Measurements from ENCODE around the gene IL1R2. TPM values are rescaled to one million over a fixed set of nuclear protein-coding genes. Genes with fewer than 3 reads are reported as not detected.

Gene IL1R2
- total RNA-seq, 2 donors from 2014 or later = 0.73 TPM; not detected in 1

DNA sequence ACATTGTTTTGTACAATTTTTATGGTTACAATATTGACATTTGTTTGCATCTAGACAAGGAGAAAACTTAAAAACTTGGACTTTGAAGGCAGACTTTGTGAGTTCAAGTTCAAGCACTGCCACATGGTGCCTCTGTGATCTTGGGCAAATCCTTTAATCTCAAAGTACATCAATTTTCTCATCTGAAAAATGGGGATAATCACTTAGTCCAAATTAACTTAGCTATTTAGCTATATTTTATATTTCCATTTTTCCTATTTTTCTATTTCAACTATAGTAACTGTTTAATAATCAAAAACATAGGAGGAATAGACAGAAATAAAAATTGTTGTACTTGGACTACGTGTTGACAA, 38.7 kb downstream of the IL1R2 start:
- Histone ChIP-seq H3K9me3 (ENCODE audit: control insufficient read depth, low read length) (no peaks in the 10 kb centered on the region), H3K36me3 (ENCODE audit: control insufficient read depth, insufficient read depth, low read length) (no peaks in the 10 kb centered on the region), H3K9ac (ENCODE audit: extremely low read depth, low read length, poor library complexity, severe bottlenecking) (no peak overlapping the region), H3K27ac (ENCODE audit: low read depth, low read length) (no peak overlapping the region), H3K4me1 (ENCODE audit: control insufficient read depth, insufficient read depth, low read length) (no peaks in the 10 kb centered on the region), H3K4me3 (ENCODE audit: low read length) (no peak overlapping the region), H3K27me3 (ENCODE audit: control insufficient read depth, insufficient read depth, low read length, poor library complexity, severe bottlenecking) (no peaks in the 10 kb centered on the region)
- no peak for DNase-seq
- no peak overlapping the region for H3K4me3 Mint-ChIP-seq
- 71 to 100% methylated on average over 1 of the region's 1 CpG for WGBS, 2 experiments (ENCODE audit: insufficient coverage in 1 of 2, insufficient read length in 1 of 2)
- peaks cover 1% of the 10 kb centered on the region for H3K9me3 Mint-ChIP-seq
- H3K27me3 Mint-ChIP-seq (ENCODE audit: insufficient read depth) = no peaks in the 10 kb centered on the region
- TF ChIP-seq, protein P1, sequence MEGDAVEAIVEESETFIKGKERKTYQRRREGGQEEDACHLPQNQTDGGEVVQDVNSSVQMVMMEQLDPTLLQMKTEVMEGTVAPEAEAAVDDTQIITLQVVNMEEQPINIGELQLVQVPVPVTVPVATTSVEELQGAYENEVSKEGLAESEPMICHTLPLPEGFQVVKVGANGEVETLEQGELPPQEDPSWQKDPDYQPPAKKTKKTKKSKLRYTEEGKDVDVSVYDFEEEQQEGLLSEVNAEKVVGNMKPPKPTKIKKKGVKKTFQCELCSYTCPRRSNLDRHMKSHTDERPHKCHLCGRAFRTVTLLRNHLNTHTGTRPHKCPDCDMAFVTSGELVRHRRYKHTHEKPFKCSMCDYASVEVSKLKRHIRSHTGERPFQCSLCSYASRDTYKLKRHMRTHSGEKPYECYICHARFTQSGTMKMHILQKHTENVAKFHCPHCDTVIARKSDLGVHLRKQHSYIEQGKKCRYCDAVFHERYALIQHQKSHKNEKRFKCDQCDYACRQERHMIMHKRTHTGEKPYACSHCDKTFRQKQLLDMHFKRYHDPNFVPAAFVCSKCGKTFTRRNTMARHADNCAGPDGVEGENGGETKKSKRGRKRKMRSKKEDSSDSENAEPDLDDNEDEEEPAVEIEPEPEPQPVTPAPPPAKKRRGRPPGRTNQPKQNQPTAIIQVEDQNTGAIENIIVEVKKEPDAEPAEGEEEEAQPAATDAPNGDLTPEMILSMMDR (conservative IDR thresholded peaks at IDR 0.05) = no peak
- no peak overlapping the region for H3K27ac Mint-ChIP-seq
- H3K36me3 Mint-ChIP-seq (ENCODE audit: low read depth) = no peaks in the 10 kb centered on the region
- H3K4me1 Mint-ChIP-seq = peaks cover 3% of the 10 kb centered on the region

DNA sequence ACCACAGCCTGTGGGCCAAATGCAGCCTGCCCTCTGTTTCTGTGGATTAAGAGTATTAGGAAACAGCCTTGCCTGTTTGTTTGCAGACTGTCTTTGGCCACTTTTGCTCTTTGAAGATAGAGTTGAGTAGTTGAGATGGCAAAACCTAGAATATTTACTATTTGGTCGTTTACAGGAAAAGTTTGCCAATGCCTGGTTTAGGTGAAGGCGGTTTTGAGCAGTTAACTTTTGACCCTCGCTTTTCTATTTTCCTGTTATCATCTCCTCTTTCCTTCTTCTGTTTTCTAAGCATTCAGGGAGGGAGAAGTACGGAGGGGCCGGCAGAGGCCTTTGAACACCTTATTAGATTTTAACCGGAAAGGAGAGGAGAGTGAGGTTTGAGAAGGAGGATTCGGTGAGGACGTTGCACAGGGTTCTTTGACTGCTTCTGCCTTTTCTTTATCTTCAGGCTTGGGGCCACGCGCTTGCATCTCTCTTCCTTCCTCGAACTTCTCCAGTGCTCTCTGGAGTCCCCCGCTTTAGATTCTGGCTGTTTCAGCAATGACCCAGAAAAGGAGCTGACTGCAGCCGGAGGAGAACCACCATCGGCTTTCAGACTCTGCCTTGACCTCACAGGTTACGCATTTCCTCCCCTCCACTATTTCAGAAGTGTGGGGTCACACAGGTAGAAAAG, 39.2 kb downstream of the IL1R2 start:
- H3K4me1 Mint-ChIP-seq = peaks cover 3% of the 10 kb centered on the region
- TF ChIP-seq, protein P1 (conservative IDR thresholded peaks at IDR 0.05) = no peak
- H3K27ac ChIP-seq (ENCODE audit: low read depth, low read length) = no peak overlapping the region

DNA sequence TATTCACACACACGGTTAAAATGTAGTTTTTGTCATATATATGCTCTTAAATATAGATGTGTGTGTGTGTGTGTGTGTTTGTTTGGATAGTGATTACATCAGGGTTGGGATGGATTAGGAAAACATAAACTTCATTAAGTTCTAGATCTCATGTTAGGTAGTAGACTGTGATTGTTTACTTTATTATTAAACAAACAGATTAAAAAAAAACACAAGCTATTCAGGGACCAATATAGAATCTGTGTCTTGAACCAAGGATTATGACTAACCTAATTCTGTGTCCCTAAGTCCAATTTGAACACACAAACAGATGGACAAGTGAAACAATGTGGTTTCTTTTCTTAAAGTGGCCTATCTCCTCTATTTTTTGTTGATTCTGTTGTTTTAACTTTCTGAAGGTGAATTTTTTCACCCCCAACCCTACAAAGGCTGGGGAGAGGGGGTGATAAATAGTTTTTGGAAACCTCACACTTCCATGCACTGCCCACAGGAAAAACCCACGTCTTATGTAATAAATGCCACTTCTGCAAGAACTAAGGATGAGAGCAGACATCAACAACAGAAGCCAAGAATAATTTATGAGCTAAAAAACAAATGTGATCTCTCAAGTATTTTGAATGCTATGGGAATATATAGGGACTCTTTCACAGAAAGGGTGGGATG, 40.7 kb downstream of the IL1R2 start:
- Histone ChIP-seq H3K4me1 (ENCODE audit: control insufficient read depth, insufficient read depth, low read length) (no peaks in the 10 kb centered on the region), H3K27ac (ENCODE audit: low read depth, low read length) (no peak overlapping the region), H3K36me3 (ENCODE audit: control insufficient read depth, insufficient read depth, low read length) (no peaks in the 10 kb centered on the region), H3K27me3 (ENCODE audit: control insufficient read depth, insufficient read depth, low read length, poor library complexity, severe bottlenecking) (no peaks in the 10 kb centered on the region), H3K4me3 (ENCODE audit: low read length) (no peak overlapping the region), H3K9me3 (ENCODE audit: control insufficient read depth, low read length) (no peaks in the 10 kb centered on the region), H3K9ac (ENCODE audit: extremely low read depth, low read length, poor library complexity, severe bottlenecking) (no peak overlapping the region)
- H3K9me3 Mint-ChIP-seq = peaks cover 1% of the 10 kb centered on the region
- no peak overlapping the region for H3K4me3 Mint-ChIP-seq
- TF ChIP-seq, protein P1 (conservative IDR thresholded peaks at IDR 0.05) = no peak
- peaks cover 3% of the 10 kb centered on the region for H3K4me1 Mint-ChIP-seq
- H3K27ac Mint-ChIP-seq = no peak overlapping the region
- no peaks in the 10 kb centered on the region for H3K36me3 Mint-ChIP-seq (ENCODE audit: low read depth)
- no peak for DNase-seq
- peaks cover 2% of the 10 kb centered on the region for H3K27me3 Mint-ChIP-seq (ENCODE audit: insufficient read depth)
- 100% methylated on average over 1 of the region's 2 CpGs; no CpG with 5 or more reads in 1 of the 2 experiments for WGBS, 2 experiments (ENCODE audit: insufficient coverage in 1 of 2, insufficient read length in 1 of 2)

More for the DNA sequence above, 39.2 kb downstream of the IL1R2 start:
- Mint-ChIP-seq H3K36me3 (ENCODE audit: low read depth) (no peaks in the 10 kb centered on the region), H3K4me3 (no peak overlapping the region), H3K27me3 (ENCODE audit: insufficient read depth) (no peaks in the 10 kb centered on the region), H3K27ac (no peak overlapping the region), H3K9me3 (peaks cover 1% of the 10 kb centered on the region)
- H3K9ac ChIP-seq (ENCODE audit: extremely low read depth, low read length, poor library complexity, severe bottlenecking) = no peak overlapping the region
- 94 to 95% methylated on average over 7 to 15 of the region's 15 CpGs for WGBS, 2 experiments (ENCODE audit: insufficient coverage in 1 of 2, insufficient read length in 1 of 2)
- H3K36me3 ChIP-seq (ENCODE audit: control insufficient read depth, insufficient read depth, low read length) = no peaks in the 10 kb centered on the region
- H3K4me1 ChIP-seq (ENCODE audit: control insufficient read depth, insufficient read depth, low read length) = no peaks in the 10 kb centered on the region
- no peak for DNase-seq
- H3K27me3 ChIP-seq (ENCODE audit: control insufficient read depth, insufficient read depth, low read length, poor library complexity, severe bottlenecking) = no peaks in the 10 kb centered on the region
- no peaks in the 10 kb centered on the region for H3K9me3 ChIP-seq (ENCODE audit: control insufficient read depth, low read length)
- no peak overlapping the region for H3K4me3 ChIP-seq (ENCODE audit: low read length)

All from endodermal cell (in vitro differentiated cells).